WI38 (cell line): ENCODE results near the gene C2orf80.

Experiments used
- H3K4me3 ChIP-seq: 2 replicates; pipeline ENCODE4 v1.5.1; 2011; ENCODE audit warnings: low read depth, mild to moderate bottlenecking, control low read depth, low read length
- CTCF ChIP-seq: IDR thresholded peaks from 2 replicates; pipeline ENCODE4 v1.5.1; 2012; ENCODE audit warnings: low read depth, mild to moderate bottlenecking, control low read depth, low read length

Gene C2orf80

GRCh38 chr2:208189069-208189809, 591 bp downstream of the C2orf80 start:
- no peak for TF ChIP-seq CTCF

GRCh38 chr2:208186893-208187292, 2.9 kb downstream of the C2orf80 start:
- no peak overlapping the region for H3K4me3 ChIP-seq
- no peak for TF ChIP-seq CTCF

More at GRCh38 chr2:208189069-208189809, 591 bp downstream of the C2orf80 start:
- H3K4me3 ChIP-seq: no peak overlapping the region

DNA sequence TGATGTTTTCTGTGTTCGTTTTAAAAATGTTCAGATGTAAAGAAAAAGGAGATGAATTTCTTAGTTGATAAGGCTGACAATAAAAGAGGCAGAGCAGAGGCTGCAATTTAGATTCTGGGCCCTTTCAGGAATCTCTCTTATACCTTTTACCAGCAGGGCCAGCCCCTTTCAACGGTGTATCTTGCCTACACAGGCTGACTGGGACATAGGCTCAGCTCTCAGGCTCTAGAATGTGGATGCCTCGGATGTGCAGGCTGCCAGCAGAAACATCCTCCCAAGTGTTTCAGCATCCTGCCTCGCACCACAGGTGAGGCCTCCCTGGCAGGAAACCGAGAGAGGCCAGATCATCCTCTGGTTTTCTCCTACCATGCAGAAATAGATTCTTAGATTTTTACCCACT, 3.4 kb downstream of the C2orf80 start:
- H3K4me3 ChIP-seq: no peak overlapping the region
- TF ChIP-seq CTCF: no peak

- no peak overlapping the region for H3K4me3 ChIP-seq
- TF ChIP-seq CTCF: no peak
Observed at GRCh38 chr2:208183972-208184705, 5.7 kb downstream of the C2orf80 start.

DNA sequence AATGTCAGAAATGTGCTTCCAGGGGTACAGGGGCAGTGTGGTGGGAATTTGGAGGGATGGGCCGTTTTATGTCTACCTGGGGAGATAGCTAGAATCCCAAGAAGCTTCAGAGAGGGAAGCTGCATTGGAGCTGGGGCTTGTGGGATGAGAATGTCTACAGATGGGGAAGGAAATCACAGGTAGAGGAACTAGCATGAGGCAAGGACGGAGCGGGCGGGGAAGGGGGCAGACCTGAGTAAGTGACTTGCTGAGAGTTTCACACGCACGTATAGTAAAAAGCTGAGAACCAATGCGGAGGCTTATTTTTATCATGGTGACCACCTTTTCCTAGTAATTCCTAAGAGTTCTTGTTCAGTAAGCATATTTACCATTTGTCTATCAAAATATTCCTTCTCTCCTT, 6.3 kb downstream of the C2orf80 start:
- H3K4me3 ChIP-seq: no peak overlapping the region
- TF ChIP-seq CTCF: no peak

DNA sequence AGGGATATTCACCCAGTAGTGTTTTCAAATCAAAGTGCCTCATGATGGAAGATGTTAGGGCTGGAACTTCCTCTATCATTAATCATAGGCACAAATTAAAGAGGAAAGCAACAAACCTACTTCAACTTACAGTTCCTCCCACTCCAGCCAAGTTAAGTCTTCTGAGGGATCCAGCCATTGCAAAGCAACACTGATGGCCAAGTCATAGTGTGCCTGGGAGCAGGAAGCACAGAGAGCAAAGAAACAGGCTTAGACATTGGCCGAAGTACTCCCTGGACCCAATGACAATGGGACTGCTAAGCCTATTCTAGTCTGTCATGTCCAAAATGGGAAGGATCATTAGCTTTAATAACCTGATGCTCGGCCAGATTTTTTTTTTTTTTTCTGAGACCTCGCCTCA, 7.0 kb downstream of the C2orf80 start:
- H3K4me3 ChIP-seq: no peak overlapping the region
- no peak for TF ChIP-seq CTCF

DNA sequence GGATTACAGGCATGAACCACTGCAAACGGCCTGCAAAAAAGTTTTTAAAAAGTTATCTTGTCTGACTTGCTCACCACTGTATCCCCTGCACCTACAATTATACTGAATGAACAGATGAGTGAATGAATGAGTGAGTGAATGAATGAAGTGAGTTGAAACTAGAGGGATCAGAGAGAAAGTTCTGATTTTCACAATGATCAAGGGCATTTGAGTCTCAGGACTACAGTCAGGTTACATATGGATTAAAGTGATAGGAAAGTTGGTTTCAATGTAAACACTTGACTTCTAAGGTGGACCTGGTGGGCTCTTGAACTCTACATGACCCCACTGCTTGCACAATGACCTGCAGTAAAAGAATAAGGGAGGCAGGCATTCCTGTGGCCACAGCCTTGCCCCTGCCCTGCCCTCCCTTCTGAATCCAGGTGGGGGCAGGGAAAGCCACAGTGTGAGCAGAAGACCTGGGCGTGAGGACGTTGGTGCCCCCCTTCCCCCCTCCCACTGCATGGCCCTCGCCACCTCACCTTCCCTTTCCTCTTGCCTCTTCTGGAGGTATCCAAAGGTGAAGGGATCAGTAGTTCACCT, 10.7 kb downstream of the C2orf80 start:
- no peak for TF ChIP-seq CTCF
- no peak overlapping the region for H3K4me3 ChIP-seq
